Endothelial cell of umbilical vein (primary cell): ENCODE measurements around the gene SOHLH1. TPM values are rescaled to one million over a fixed set of nuclear protein-coding genes. Genes with fewer than 3 reads are reported as not detected.

ENCODE experiments used
- BruUV-seq: library from RNA; stranded (reverse); fragments of 400-500 nt; replicated peaks from 2 replicates; lab custom pipeline; 2021; lab: Mats Ljungman, UMichigan
- CTCF ChIA-PET: fragments of 300-600, 350-600 bp; sonication (Branson Sonifier 250); formaldehyde crosslinking; loops from one replicate; lab custom pipeline; 2021; ENCODE audit warnings: antibody characterized with exemption, inconsistent platforms; lab: Charles Lee
- POLR2A ChIA-PET: fragments of 300-600, 350-600 bp; sonication (Branson Sonifier 250); formaldehyde crosslinking; loops from one replicate; lab custom pipeline; 2021; ENCODE audit warnings: antibody characterized with exemption, inconsistent platforms; lab: Charles Lee
- DNase-seq: peaks from one replicate; pipeline ENCODE4 v3.0.0-alpha.2; 2011; ENCODE audit warnings: low read depth, low spot score
- FAIRE-seq: peaks from 2 replicates; lab custom pipeline; 2011; peaks lifted over from hg19 to GRCh38; lab: Jason Lieb, UNC
- H2AFZ ChIP-seq: 2 replicates; pipeline ENCODE4 v1.6.0; 2012; ENCODE audit warnings: low read depth, low read length, control low read depth, inconsistent platforms
- H3K27ac ChIP-seq: 2 replicates; pipeline ENCODE4 v1.5.1; 2011; ENCODE audit warnings: low read depth, mild to moderate bottlenecking, control low read depth, low read length, moderate library complexity; ENCODE audit not compliant: insufficient read depth
- H3K27me3 ChIP-seq, 2 experiments: 2 replicates each; pipeline versions ENCODE4 v1.6.0 to v1.6.1; 2011; ENCODE audit warnings: low read length in 2 of 2, mixed read lengths in 1 of 2; ENCODE audit not compliant: control insufficient read depth in 2 of 2, insufficient read depth in 2 of 2
- H3K36me3 ChIP-seq, 2 experiments: 2 replicates in 1 of 2; 3 replicates in 1 of 2; pipeline ENCODE4 v1.5.1; 2011; ENCODE audit warnings: low read length in 2 of 2, mild to moderate bottlenecking in 1 of 2, moderate library complexity in 1 of 2; ENCODE audit not compliant: control insufficient read depth in 2 of 2, insufficient read depth in 2 of 2; ENCODE audit errors: extremely low read depth in 1 of 2
- H3K4me1 ChIP-seq: 3 replicates; pipeline ENCODE4 v1.5.1; 2011; ENCODE audit warnings: mild to moderate bottlenecking, low read length; ENCODE audit not compliant: control insufficient read depth, insufficient read depth; ENCODE audit errors: extremely low read depth
- H3K4me2 ChIP-seq: 2 replicates; pipeline ENCODE4 v1.6.1; 2011; ENCODE audit warnings: low read length, control low read depth, mixed read lengths; ENCODE audit not compliant: insufficient read depth
- H3K4me3 ChIP-seq, 3 experiments: fragments of 200-600 bp in 1 of 3; sonication (generic), shearing (Covaris generic) in 1 of 3; replicated peaks in 1 of 3; 2 replicates each; pipeline ENCODE4 v1.5.1; 2011 to 2016; ENCODE audit warnings: control low read depth in 3 of 3, low read length in 3 of 3, mild to moderate bottlenecking in 2 of 3, inconsistent platforms in 1 of 3, low read depth in 1 of 3, moderate library complexity in 1 of 3; ENCODE audit not compliant: insufficient read depth in 1 of 3
- H3K79me2 ChIP-seq: 2 replicates; pipeline ENCODE4 v1.6.0; 2012; ENCODE audit warnings: low read length, inconsistent platforms; ENCODE audit not compliant: control insufficient read depth, insufficient read depth
- H3K9ac ChIP-seq: replicated peaks from 2 replicates; pipeline ENCODE3; 2011; ENCODE audit warnings: low read length, control low read depth; ENCODE audit not compliant: insufficient read depth; ENCODE audit errors: extremely low read depth
- H3K9me1 ChIP-seq: replicated peaks from 3 replicates; pipeline ENCODE4 v1.6.0; 2011; ENCODE audit warnings: mild to moderate bottlenecking, low read length; ENCODE audit not compliant: control insufficient read depth, insufficient read depth; ENCODE audit errors: extremely low read depth
- H3K9me3 ChIP-seq: replicated peaks from 2 replicates; pipeline ENCODE4 v1.5.1; 2012; ENCODE audit warnings: low read length, inconsistent platforms; ENCODE audit not compliant: control insufficient read depth, insufficient read depth
- H4K20me1 ChIP-seq: replicated peaks from 2 replicates; pipeline ENCODE3; 2011; ENCODE audit warnings: mild to moderate bottlenecking, low read length; ENCODE audit not compliant: control insufficient read depth, insufficient read depth; ENCODE audit errors: extremely low read depth
- EZH2 ChIP-seq: IDR thresholded peaks from 2 replicates; pipeline ENCODE4 v1.6.1; 2012; ENCODE audit warnings: borderline replicate concordance, low read depth, mild to moderate bottlenecking, moderate library complexity, low read length, inconsistent platforms; ENCODE audit not compliant: severe bottlenecking
- FOS ChIP-seq: IDR thresholded peaks from 2 replicates; pipeline ENCODE4 v1.6.1; 2011; ENCODE audit warnings: mild to moderate bottlenecking, low read length, moderate library complexity, borderline replicate concordance; ENCODE audit not compliant: insufficient read depth
- GATA2 ChIP-seq: IDR thresholded peaks from 2 replicates; pipeline ENCODE4 v1.7.0; 2011; ENCODE audit warnings: low read depth, mild to moderate bottlenecking, moderate library complexity, mixed read lengths, low read length; ENCODE audit not compliant: insufficient read length, insufficient read depth
- JUN ChIP-seq: IDR thresholded peaks from 2 replicates; pipeline ENCODE4 v1.6.1; 2011; ENCODE audit warnings: borderline replicate concordance, low read depth; ENCODE audit not compliant: insufficient read length, insufficient read depth
- MAX ChIP-seq: IDR thresholded peaks from 2 replicates; pipeline ENCODE4 v1.6.1; 2011; ENCODE audit not compliant: insufficient read depth, insufficient read length
- MYC ChIP-seq: IDR thresholded peaks from one replicate; pipeline ENCODE4 v1.6.1; 2011; ENCODE audit warnings: mild to moderate bottlenecking, low read depth, low read length
- POLR2A ChIP-seq: IDR thresholded peaks from 2 replicates; pipeline ENCODE4 v1.6.1; 2012; ENCODE audit warnings: low read depth, mild to moderate bottlenecking, control low read depth, low read length
- POLR2AphosphoS5 ChIP-seq: IDR thresholded peaks from 2 replicates; pipeline ENCODE4 v1.6.1; 2012; ENCODE audit warnings: low read depth, mild to moderate bottlenecking, control low read depth, low read length, moderate library complexity; ENCODE audit not compliant: insufficient read depth
- dilution Hi-C: fragments of 300-500 bp; cut with MboI; formaldehyde crosslinking; loops from one replicate; pipeline ENCODE4 v1.15.0; 2019; ENCODE audit warnings: low sequenced_read_pairs; ENCODE audit not compliant: extremely low pct_ligation_motif_present
- intact Hi-C: fragments of 100-400 bp; cut with micrococcal nuclease; formaldehyde crosslinking; loops from one replicate; pipeline ENCODE4 v1.10.0; 2022
- polyA plus RNA-seq, 4 experiments: library from polyadenylated mRNA; depleted of rRNA in 3 of 4; stranded (reverse) in 3 of 4; unstranded in 1 of 4; fragments of >200 nt; gene quantifications; 2 replicates each; pipeline versions ENCODE4 v1.2.1 to v1.2.3, GENCODE V29; 2011 to 2012; ENCODE audit warnings: missing spikeins in 1 of 4
- total RNA-seq: library from RNA; stranded (reverse); gene quantifications from 2 replicates; pipeline ENCODE4 v1.2.3, GENCODE V29; 2021
- TF ChIP-seq, protein P1 (sequence below), 2 donors: IDR thresholded peaks; 1 replicate in 1 of 2; 2 replicates in 1 of 2; pipeline ENCODE4 v1.5.1; 2011; ENCODE audit warnings: low read length in 2 of 2, mild to moderate bottlenecking in 2 of 2, moderate library complexity in 2 of 2, control low read depth in 1 of 2, inconsistent platforms in 1 of 2, low read depth in 1 of 2; ENCODE audit not compliant: insufficient read depth in 1 of 2; ENCODE audit errors: extremely low read depth in 1 of 2

Gene SOHLH1
- total and polyA plus RNA-seq, 2 donors (not counting 3 experiments of a cell fraction or from before 2014, with no cell fraction given) = not detected

- no peaks in the 10 kb centered on the region for H3K27me3 ChIP-seq
- POLR2A ChIA-PET = no interaction called here
- H3K9me3 ChIP-seq = no peaks in the 10 kb centered on the region
- H3K4me3 ChIP-seq = no peak overlapping the region
- dilution Hi-C loops = no loop called here
- intact Hi-C loops = no loop called here
- peaks cover 11% of the 10 kb centered on the region for H3K4me1 ChIP-seq
- H3K9ac ChIP-seq = no peak overlapping the region
- H3K9me1 ChIP-seq = no peaks in the 10 kb centered on the region
- FAIRE-seq = no peak
- no peak overlapping the region for H3K4me2 ChIP-seq
- no peak for DNase-seq
- CTCF ChIA-PET = interaction anchor here (1.0 kb wide), 1 partner anchor 13 kb away, joined by 4 read pairs; no protein-coding TSS in a partner anchor
- H3K27ac ChIP-seq = no peak overlapping the region
- TF ChIP-seq, protein P1, sequence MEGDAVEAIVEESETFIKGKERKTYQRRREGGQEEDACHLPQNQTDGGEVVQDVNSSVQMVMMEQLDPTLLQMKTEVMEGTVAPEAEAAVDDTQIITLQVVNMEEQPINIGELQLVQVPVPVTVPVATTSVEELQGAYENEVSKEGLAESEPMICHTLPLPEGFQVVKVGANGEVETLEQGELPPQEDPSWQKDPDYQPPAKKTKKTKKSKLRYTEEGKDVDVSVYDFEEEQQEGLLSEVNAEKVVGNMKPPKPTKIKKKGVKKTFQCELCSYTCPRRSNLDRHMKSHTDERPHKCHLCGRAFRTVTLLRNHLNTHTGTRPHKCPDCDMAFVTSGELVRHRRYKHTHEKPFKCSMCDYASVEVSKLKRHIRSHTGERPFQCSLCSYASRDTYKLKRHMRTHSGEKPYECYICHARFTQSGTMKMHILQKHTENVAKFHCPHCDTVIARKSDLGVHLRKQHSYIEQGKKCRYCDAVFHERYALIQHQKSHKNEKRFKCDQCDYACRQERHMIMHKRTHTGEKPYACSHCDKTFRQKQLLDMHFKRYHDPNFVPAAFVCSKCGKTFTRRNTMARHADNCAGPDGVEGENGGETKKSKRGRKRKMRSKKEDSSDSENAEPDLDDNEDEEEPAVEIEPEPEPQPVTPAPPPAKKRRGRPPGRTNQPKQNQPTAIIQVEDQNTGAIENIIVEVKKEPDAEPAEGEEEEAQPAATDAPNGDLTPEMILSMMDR (IDR thresholded peaks at IDR 0.05; ENCODE audit: extremely low read depth in 1 of 2, insufficient read depth in 1 of 2, low read depth in 1 of 2, low read length in 2 of 2) = no peak
- TF ChIP-seq POLR2A (no peak), JUN (no peak), POLR2AphosphoS5 (no peak), EZH2 (no peak), MAX (no peak), MYC (no peak), GATA2 (no peak), FOS (no peak)
- H2AFZ ChIP-seq = no peak overlapping the region
- no peaks in the 10 kb centered on the region for H3K36me3 ChIP-seq
- no peaks in the 10 kb centered on the region for H3K79me2 ChIP-seq
- BruUV-seq = no TSS peak
- H4K20me1 ChIP-seq = no peaks in the 10 kb centered on the region
These were observed 54.6 kb downstream of the SOHLH1 start for GRCh38 chr9:135644631-135645218.

Other genes with a start within 250 kb of the SOHLH1 start
- gene PPP1R26, start 219.7 kb downstream of the SOHLH1 start, total RNA-seq = 11.8 and 16.9 TPM in 2 replicates
- gene PPP1R26, start 219.7 kb downstream of the SOHLH1 start, polyA plus RNA-seq = 5.7 and 5.9 TPM in 2 replicates
- gene MRPS2, start 198.8 kb downstream of the SOHLH1 start, total RNA-seq = 48.0 and 50.8 TPM in 2 replicates
- gene MRPS2, start 198.8 kb downstream of the SOHLH1 start, polyA plus RNA-seq = 231 and 303 TPM in 2 replicates
- not detected in 2 replicates for gene LCN1, start 178.0 kb downstream of the SOHLH1 start, total RNA-seq
- gene LCN1, start 178.0 kb downstream of the SOHLH1 start, polyA plus RNA-seq = not detected in 2 replicates
- not detected in 2 replicates for gene OBP2A, start 153.4 kb downstream of the SOHLH1 start, total RNA-seq
- not detected in 2 replicates for gene OBP2A, start 153.4 kb downstream of the SOHLH1 start, polyA plus RNA-seq
- not detected in 2 replicates for gene PAEP, start 137.7 kb downstream of the SOHLH1 start, total RNA-seq
- gene PAEP, start 137.7 kb downstream of the SOHLH1 start, polyA plus RNA-seq = not detected in 2 replicates
- gene GLT6D1, start 59.9 kb downstream of the SOHLH1 start, total RNA-seq = not detected in 2 replicates
- not detected in 2 replicates for gene GLT6D1, start 59.9 kb downstream of the SOHLH1 start, polyA plus RNA-seq
- not detected in 2 replicates for gene LCN9, start 36.2 kb downstream of the SOHLH1 start, total RNA-seq
- not detected in 2 replicates for gene LCN9, start 36.2 kb downstream of the SOHLH1 start, polyA plus RNA-seq
- gene KCNT1, start 2.7 kb upstream of the SOHLH1 start, total RNA-seq = not detected in 2 replicates
- not detected in 2 replicates for gene KCNT1, start 2.7 kb upstream of the SOHLH1 start, polyA plus RNA-seq
- 25.5 and 30.6 TPM in 2 replicates for gene CAMSAP1, start 208.1 kb upstream of the SOHLH1 start, total RNA-seq
- 8.1 and 8.2 TPM in 2 replicates for gene CAMSAP1, start 208.1 kb upstream of the SOHLH1 start, polyA plus RNA-seq